UCSD-AML1 (cell line): ENCODE results near the gene HLA-DQA1.
A peak's percentile ranks its signal among the peaks of the same experiment; 100 is the strongest.
"Not testable (repeated sequence)": the region's sequence is repeated elsewhere in the genome, so short reads cannot be mapped to it uniquely, and the experiment has no call there.

Experiments used
- DNase-seq: peaks from one replicate; lab custom pipeline; 2025; ENCODE audit not compliant: unreplicated experiment; lab: John Stamatoyannopoulos, UW

Gene HLA-DQA1

DNA sequence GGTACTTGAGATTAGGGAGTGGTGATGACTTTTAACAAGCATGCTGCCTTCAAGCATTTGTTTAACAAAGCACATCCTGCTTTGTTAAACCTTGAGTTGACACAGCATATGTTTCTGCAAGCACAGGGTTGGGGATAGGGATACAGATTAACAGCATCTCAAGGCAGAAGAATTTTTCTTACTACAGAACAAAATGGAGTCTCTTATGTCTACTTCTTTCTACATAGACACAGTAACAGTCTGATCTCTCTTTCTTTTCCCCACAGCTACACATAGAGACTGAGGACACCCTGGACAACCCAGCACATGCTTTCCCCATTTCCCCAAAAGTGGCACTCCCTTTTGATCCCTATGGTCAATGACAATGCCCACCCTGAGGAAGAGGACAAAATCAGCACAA is 20.6 kb downstream of the HLA-DQA1 start:
- DNase-seq: not testable (repeated sequence)

DNA sequence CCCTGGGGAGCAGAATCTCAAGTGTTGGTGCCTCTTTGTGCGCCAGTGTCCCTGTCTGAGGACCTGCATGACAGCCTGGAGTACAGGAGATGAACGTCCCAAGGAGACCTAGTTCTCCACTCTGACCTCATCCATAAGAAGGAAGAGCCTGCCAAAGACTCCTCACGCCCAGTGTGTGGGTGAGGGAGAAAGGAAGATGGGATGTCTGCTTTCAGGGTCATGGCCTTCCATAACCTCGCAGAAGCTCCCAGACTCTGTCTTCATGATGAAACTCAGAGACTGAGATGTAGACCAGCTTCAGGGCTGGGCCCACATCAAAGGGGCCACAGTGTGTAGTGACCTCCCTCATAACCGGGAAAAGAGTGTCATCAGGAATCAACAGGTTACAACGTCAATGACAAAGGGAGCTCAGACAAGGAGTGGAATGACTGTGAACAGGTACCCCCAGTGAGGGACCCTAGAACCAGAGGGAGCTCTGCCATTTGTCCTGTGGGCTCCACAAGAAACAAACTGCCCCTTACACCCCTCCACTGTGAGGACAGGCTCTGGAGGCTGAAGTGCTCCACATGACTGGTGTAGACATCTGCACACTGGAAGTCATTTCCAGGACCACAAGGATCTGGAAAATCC is 21.2 kb downstream of the HLA-DQA1 start:
- DNase-seq: no peak

- no peak for DNase-seq
These were observed 22.8 kb downstream of the HLA-DQA1 start for GRCh38 chr6:32659856-32660595.

DNA sequence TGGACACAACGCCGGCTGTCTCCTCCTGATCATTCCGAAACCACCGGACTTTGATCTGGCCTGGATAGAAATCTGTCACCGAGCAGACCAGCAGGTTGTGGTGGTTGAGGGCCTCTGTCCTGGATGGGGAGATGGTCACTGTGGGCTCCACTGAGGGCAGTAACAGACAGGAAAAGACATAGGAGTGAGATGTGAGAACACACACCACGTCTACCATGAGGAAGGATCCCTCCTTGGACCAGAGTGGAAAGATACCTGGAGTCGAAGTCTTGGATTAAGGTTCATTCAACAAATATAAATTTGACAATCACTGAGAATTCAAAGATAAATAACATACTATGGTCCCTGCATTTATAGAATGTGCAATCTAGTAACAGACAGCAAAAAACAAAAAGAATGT is 24.9 kb downstream of the HLA-DQA1 start:
- no peak for DNase-seq

DNA sequence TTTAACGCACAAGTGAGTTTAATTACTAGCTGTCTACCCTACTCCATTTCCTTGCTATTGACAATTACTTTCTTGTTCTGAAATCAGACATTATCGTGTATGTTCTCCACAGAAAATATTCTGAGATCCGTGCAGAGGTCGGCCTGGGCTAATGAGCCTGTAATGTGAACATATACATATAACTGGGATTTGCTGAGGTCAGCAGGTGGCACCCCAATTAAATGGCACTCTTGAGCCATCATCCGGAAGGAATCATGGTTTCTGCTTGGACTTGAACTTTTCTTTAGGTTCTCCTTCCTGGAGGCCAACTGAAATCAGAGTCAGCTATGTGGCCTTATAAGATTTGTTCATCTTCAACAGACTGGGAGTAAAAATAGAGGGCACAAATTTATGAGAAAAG is 25.6 kb downstream of the HLA-DQA1 start:
- DNase-seq: no peak

- DNase-seq: no peak
These were observed 27.1 kb downstream of the HLA-DQA1 start for GRCh38 chr6:32664354-32664753.

DNA sequence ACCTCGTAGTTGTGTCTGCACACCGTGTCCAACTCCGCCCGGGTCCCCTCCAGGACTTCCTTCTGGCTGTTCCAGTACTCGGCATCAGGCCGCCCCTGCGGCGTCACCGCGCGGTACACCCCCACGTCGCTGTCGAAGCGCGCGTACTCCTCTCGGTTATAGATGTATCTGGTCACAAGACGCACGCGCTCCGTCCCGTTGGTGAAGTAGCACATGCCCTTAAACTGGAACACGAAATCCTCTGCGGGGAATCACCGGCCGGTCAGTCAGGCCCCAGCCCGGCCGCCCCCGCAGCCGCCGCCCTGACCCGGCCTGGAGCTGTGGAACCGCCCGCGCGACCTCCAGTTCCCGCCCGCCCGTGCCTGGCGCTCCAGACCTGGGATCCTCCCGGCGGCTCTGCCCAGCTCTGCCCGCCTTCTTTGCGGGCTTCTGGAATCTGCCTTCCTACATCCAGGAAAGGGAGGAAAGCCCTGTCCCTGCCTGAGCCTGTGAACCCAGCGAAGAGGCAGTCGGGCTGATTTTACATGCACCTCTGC is 27.7 kb downstream of the HLA-DQA1 start:
- DNase-seq: no peak

DNA sequence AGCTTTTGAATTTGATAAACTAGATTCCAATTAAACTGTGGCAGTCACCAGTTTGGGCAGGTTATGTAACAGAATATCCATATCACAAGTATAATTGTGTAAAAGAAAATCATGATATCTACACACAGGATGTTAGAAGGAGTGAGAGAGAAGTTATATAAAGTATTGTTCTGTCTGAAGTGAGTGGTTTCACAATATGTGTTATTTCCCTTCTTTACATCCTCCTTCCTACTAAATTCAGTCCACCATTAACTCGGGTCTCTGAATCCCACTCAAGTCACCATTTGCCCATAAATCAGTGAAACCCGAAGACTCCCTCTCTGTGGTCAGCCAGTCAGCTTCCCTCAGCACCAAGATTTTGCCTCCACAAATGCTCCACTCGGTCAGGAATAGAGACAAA is 28.5 kb downstream of the HLA-DQA1 start:
- no peak for DNase-seq

DNA sequence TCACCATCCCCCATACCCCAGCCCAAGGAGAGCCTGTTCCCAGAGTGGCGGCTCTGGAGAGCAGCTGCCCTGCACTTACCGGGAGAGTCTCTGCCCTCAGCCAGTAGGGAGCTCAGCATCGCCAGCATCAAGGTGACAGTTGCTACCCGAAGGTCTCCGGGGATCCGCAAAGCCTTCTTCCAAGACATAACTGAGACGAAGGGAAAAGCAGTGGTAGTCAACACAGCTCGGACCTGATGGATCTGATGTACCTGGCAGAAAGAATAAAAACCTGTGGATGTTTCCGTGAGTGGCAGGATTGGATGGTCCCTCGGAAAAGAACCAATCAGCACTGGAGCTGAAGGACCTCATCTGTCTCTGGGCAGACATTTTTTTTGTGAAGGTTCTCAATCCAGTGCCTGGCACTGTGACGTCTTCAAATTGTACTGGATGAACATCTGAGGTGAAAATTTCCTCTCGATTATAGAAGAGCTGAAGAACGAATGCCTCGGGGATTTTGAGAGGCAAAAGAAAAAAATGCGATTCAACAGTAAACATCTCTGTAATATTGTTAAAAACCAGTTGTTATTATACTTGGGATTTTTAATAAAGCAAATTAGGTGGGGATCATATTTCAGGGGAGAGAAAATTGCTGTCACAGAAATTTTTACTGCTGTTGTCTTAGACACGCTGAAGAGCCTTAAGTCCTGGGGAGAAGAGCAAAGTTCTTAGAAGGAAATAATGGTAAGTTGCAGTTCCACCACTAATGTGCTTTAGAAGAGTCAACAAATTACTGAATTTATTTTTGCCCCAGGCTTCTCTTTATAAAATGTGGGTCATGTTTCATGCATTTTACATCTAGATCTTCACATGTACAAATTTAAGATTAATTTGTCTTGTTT is 29.5 kb downstream of the HLA-DQA1 start, which contains the start of gene HLA-DQB1:
HLA-DQB1 (minus strand) TSS at position 238 of the 881 bp plus-strand sequence; CDS start at position 188, 50 bp downstream.
- DNase-seq: no peak

- DNase-seq: no peak
These were observed 31.1 kb downstream of the HLA-DQA1 start for GRCh38 chr6:32668226-32668747.

DNA sequence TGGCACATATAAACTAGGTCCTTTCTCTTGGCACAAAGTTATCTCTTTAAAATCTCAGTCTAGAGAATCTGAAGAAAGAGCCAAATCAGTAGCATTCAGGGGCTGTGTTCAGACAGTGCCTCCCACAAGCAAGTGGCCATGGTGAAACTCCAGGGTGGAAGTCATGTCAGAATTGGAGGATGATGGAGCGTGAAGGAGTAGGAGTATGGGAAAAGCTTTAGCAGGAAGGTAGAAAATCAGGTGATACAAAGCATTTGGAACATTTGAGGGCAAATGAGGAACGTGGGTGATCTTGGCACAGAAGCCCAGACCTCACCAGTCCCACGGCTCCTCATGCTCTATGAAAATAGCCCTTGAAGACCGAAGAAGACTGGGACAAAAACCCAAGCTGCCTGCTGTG is 32.0 kb downstream of the HLA-DQA1 start:
- DNase-seq: no peak

- DNase-seq: no peak
These were observed 32.7 kb downstream of the HLA-DQA1 start for GRCh38 chr6:32669893-32670292.

- DNase-seq: not testable (repeated sequence)
These were observed 34.7 kb downstream of the HLA-DQA1 start for GRCh38 chr6:32671908-32672307.

DNA sequence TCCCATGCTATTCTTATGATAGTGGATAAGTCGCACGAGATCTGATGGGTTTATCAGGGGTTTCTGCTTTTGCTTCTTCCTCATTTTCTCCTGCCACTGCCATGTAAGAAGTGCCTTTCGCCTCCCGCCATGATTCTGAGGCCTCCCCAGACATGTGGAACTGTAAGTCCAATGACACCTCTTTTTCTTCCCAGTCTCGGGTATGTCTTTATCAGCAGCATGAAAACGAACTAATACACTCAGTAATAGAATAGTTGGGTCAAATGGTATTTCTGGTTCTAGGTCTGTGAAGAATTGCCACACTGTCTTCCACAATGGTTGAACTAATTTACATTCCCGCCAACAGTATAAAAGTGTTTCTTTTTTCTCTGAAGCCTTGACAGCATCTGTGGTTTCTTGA is 36.9 kb downstream of the HLA-DQA1 start:
- not testable (repeated sequence) for DNase-seq

DNA sequence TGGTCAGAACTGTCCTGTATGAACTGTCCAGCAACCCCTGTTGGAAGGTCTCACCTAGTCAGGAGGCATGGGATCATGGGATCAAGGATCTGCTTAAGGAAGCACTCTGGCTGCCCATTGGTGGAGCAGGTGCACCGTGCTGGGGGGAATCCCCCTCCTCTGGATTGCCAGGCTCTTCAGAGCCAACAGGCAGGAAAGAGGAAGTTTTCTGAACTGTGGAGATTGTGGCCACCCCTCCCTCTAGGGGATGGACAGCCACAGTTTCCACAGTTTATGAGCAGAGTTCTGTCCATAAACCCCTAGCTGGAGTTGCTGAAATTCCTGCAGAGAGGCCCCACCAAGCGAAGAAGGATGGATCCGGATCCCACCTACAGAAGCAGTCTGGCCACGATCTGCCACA is 42.3 kb downstream of the HLA-DQA1 start:
- no peak for DNase-seq

- DNase-seq: no peak
These were observed 42.8 kb downstream of the HLA-DQA1 start for GRCh38 chr6:32680055-32680454.

DNA sequence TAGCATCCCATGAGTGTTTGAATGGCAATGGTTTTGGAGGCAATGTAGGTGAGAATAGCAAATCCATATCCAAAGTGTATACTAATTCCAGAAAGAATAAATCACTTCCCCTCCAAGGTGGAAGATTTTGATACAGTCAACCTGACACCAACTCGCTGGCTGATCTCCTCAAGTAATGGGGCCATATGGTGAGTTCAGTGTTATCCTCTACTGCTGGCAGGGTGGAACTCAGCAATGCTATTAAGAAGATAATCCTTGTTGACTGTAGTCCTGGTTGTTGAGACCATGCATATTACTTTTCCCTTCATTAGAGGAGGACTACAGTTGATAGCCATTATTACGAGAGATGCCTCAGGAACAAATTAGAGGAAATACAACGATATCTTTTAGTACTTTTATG is 47.0 kb downstream of the HLA-DQA1 start:
- no peak for DNase-seq

DNA sequence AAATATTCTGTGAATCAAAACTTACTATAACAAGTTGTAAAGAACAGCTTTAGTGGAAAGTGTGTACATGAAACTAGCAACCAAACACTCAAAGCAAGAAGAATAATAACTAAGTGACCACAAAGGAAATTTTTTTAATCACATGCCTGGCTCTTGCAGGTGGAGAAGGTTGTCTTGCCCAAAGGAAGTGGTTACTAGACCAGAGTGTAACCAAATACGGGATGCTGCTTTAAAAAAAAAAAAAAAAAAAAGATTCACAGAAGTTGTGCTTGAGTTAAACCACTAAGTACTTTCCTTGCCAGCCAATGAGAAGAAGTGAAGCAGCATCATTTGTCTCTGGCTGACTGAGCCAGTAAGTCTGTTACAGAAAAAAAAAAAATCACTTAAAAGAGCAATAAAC is 48.4 kb downstream of the HLA-DQA1 start:
- DNase-seq: no peak

- DNase-seq: no peak
These were observed 52.6 kb downstream of the HLA-DQA1 start for GRCh38 chr6:32689531-32690501.

DNA sequence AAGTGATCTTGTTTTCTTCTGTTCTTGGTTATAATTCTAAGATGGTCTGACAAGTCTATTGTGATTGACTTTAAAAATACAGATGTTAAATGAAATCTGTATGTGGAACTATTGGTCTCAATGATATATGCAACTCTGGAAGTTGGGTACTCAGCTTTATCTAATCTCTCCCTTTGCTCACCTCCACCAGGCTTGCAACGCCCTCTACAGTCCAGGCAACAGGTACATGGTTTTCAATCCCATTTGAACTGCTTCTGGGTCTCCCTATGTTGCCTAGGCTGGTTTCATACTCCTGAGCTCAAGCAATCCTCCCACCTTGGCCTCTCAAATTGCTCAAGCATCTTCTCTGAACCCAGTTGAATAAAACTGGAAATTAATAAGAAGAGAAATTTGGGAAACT is 54.8 kb downstream of the HLA-DQA1 start:
- peak; percentile 16 for DNase-seq
